GM18498 (cell line): ENCODE measurements around the gene IER5L.
A peak's percentile ranks its signal among the peaks of the same experiment; 100 is the strongest.
"Not testable (repeated sequence)": the region's sequence is repeated elsewhere in the genome, so short reads cannot be mapped to it uniquely, and the experiment has no call there.

Experiments
- ATAC-seq: cut with Tn5 transposase; IDR thresholded peaks from one replicate; pipeline ENCODE4 v1.9.1; 2021; ENCODE audit warnings: mild to moderate bottlenecking, moderate library complexity; ENCODE audit not compliant: unreplicated experiment

Gene IER5L

GRCh38 chr9:129204840-129205239, 26.8 kb upstream of the IER5L start:
- ATAC-seq = no peak

GRCh38 chr9:129203556-129203909, 25.5 kb upstream of the IER5L start:
- no peak for ATAC-seq

DNA sequence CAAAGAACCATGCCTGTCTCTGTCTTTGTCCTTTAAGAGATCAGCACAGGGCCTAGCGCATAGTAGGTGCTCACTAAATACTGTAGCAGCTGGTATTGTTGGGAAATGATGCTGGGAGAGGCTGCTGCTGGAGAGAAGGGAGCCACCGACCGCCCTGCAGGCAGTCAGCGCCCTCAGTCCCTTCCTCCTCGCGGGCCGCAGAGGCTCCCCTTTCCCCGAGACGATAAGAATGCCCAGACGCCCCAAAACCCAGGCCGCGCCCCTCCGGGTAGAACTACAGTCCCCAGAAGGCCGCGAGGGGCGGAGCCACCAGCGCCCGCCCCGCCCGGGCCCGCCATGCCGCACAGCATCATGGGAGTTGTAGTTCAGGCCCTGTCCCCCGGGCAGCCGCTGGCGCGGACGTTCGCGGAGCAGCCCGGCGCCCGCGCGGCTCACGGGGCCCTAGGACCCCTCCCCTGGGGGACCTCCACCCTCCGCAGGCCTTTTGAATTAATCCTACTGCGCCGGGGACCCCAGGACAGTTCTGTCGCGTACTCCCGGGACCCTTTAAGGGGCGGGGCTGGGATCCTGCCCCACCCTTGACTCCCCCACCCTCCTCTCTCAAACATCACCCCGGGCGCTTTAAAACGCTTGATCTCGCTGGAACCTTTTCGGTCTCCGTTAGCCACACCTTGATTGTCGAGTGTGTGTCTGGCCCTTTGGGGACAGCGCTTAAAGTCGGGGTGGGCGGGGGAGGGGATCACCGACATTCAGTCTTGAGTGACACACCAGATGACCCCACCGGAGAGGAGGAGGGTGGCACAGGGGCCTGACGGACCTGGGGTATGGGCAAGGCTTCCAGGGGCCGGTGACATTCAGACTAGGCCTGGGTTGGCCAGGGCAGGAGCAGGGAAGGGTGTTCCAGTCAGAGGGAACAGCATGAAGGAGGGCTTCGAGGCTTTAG, 24.8 kb upstream of the IER5L start:
- ATAC-seq = peak; percentile 79

DNA sequence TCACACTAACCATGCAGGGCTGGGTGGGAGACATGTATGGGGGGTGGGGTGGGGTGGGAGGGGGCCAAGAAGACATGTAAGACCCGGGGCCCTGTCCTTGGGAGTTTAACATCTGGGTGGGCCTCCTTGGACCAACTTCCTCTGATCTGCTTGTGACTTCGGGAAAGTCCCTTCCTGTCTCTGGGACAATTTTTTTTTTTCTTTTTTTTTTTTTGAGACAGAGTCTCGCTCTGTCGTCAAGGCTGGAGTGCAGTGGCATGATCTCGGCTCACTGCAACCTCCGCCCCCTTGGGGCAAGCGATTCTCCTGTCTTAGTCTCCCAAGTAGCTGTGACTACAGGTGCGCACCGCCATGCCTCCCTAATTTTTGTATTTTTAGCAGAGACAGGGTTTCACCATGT, 23.8 kb upstream of the IER5L start:
- no peak for ATAC-seq

- no peak for ATAC-seq
Observed at GRCh38 chr9:129201289-129201688, 23.2 kb upstream of the IER5L start.

GRCh38 chr9:129200255-129200654, 22.2 kb upstream of the IER5L start:
- ATAC-seq = no peak

GRCh38 chr9:129199044-129199435, 21.0 kb upstream of the IER5L start:
- no peak for ATAC-seq

DNA sequence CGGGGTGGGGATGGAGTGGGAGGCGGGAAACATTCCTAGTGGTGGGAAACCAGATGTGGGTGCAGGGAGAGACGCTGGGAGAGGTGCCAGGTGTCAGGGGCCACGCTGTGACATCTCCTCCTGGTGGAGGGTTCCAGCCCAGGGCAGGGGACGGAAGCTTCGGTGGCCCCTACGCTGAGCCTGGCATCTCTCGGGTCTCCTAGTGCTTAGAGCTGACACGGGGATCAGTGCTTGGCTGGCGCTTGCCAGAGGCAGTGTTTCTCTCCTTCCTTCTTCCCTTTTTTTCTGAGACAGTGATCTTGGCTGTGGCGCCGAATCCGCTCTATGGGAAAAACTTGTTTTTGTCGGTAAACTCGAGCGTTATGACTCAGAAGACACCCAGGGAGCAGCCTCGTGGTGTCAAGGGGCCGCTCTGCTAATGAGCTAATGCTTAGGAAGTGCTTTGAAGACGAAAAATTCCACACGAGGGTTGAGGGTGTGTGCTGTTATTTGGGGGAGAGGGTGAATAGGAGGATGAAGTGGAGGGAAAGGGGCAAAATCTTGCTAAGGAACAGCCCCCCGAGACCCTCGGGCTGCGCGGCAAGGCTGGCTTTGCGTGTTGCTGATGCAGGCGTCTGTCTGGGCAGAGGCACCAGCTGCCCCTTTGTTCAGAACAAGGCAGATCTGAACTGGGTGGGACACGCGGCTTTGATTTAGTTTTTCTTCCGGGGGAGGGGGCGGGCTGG, 20.4 kb upstream of the IER5L start:
- ATAC-seq = no peak

- ATAC-seq = no peak
Observed at GRCh38 chr9:129197978-129198318, 19.9 kb upstream of the IER5L start.

GRCh38 chr9:129197045-129197444, 19.0 kb upstream of the IER5L start:
- not testable (repeated sequence) for ATAC-seq

DNA sequence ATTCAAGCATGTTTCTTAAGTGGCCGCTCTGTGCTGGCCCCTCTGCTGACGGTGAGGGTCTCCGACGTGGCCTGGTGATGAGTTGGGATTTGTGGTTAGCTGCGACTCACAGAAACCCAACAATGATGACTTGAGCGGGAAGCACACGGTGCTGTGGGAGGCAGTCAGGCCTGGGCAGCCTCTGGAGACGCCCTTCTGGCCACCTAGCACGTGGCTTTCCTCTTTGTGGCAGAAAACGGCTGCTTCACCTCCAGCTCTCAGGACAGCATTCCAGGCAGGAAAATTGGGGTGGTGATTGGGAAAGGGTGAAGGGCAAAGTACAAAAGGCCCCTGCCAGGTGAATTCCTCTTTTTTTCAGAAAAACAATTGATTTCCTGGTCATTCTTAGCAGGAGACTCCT, 17.5 kb upstream of the IER5L start:
- ATAC-seq = no peak

DNA sequence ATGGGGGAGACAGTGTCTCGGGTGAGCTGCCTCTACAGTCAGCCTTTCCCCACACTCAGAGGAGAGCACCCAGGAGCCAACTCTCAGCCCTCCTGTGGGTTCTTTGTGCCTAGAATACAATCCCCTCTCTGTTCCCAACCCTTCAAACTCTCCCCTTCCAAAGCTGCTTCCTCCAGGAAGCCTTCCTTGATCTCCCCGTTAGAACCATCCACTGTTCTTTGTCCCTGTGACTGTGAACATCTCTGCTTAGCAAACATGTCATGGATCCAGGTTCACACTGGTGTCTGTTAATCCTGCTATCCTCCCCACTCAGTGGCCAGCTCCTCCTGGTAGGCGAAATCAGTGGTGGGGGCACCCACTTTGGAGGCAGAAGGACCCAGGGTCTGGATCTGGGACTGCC, 16.2 kb upstream of the IER5L start:
- no peak for ATAC-seq

DNA sequence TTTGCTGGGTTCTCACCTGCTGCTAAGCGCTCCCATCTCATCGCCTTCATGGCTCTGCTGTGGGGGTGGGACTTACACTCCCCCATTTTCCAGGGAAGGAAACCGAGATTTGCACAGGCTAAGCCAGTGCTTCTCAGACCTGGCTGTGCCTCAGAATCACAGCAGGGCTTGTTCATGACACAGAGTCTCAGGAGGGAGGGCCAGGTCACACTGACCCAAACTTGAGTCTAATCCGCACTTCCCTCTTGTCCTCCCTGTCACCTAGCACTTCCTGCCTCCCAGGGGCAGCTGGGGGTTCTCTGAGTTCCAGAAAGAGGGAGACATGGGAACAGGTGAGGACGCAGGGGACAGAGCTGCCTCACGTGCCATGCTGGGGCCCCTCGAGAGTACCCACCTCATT, 15.6 kb upstream of the IER5L start:
- ATAC-seq = no peak

- no peak for ATAC-seq
Observed at GRCh38 chr9:129191234-129191633, 13.2 kb upstream of the IER5L start.

DNA sequence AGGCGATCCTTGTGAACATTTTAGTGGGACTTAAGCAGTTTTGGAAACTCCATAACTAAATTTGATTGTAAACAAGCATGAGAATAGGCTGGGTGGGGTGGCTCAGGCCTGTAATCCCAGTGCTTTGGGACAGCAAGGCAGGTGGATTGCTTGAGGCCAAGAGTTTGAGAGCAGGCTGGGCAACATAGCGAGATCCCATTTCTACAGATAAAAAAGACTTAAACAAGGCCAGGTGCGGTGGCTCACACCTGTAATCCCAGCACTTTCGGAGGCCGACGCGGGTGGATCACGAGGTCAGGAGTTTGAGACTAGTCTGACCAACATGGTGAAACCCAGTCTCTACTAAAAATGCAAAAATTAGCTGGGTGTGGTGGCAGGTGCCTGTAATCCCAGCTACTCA, 11.9 kb upstream of the IER5L start:
- not testable (repeated sequence) for ATAC-seq

DNA sequence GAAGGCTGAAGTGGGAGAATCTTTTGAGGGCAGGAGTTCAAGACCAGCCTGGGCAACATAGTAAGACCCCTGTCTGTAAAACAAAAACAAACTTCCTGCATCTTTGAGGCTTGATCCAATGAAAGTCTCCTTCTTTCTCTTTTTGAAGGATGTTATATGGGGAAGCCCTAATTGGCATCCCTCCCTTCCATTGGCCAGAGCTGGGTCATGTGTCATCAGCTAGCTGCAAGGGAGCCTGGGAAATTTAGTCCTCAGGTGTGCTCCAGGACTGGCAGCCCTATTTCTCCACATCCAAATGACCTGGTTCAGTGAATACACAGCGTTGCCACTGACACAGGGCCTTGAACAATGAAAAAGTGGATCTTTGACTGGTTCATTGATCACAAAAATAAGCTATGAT, 9.0 kb upstream of the IER5L start:
- no peak for ATAC-seq

DNA sequence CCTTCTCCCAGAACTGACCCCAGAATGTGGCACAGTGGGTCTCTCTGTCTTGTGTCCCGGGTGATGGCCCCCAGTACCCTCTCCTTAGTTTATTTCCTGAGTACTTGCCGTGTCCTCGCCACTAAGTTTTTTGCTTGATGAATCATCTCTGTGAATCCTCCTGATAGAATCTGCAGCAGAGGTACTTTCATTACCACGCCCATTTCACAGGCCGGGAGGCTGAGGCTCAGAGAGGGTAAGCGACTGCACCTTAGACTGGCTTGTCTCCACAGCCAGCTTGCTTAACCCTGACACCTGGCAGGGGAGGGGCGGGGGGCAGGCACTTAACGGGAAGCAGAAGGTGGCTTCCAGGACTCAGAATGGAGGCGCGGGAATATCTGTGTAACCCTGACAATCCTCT, 7.9 kb upstream of the IER5L start:
- ATAC-seq = no peak

GRCh38 chr9:129185402-129185801, 7.3 kb upstream of the IER5L start:
- no peak for ATAC-seq

DNA sequence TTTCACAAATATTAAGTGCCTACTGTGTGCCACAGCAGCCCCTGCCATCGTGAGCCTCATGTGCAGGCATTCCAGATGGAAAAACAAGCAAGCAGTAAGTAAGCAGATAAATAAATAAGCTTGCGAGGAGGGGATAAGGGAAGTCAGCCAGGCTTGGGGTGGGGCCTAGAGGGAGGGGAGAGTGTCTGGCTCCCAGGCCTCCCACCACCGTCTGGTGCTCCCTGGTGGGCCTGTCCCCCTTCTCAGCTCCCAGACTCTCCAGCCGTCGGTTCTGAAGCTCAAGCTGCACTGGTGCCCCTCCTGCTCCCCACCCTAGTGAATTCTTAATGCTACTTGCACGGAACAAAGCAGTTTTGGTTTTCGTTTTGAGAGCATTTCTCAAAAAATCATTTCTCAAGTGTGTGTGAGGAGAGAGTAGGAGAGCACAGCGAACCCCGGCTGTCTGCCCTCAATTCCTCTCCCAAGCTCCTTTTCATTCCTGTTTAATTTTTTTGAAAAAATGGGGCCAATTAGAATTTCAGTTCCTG, 6.6 kb upstream of the IER5L start:
- no peak for ATAC-seq

DNA sequence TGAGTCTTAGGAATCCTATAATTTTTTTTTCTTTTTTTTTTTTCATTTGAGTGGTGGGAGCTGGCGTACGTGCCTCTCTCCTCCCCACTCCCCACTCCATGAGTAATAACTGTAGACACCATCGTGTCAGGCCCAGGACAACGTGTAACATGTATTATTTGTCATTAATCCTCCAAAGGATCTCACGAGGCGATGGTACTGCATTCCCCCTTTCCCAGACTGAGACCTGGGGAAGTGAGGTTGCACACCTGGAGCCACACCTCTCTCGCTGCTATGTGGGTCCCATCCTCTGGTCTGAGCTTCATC, 6.1 kb upstream of the IER5L start:
- ATAC-seq = no peak

GRCh38 chr9:129183495-129184218, 5.6 kb upstream of the IER5L start:
- no peak for ATAC-seq
